Endothelial cell of umbilical vein (primary cell): ENCODE measurements around the gene GRAMD1A. TPM values are rescaled to one million over a fixed set of nuclear protein-coding genes. Genes with fewer than 3 reads are reported as not detected.

ENCODE experiments used
- BruUV-seq: library from RNA; stranded (reverse); fragments of 400-500 nt; replicated peaks from 2 replicates; lab custom pipeline; 2021; lab: Mats Ljungman, UMichigan
- CTCF ChIA-PET: fragments of 300-600, 350-600 bp; sonication (Branson Sonifier 250); formaldehyde crosslinking; loops from one replicate; lab custom pipeline; 2021; ENCODE audit warnings: antibody characterized with exemption, inconsistent platforms; lab: Charles Lee
- POLR2A ChIA-PET: fragments of 300-600, 350-600 bp; sonication (Branson Sonifier 250); formaldehyde crosslinking; loops from one replicate; lab custom pipeline; 2021; ENCODE audit warnings: antibody characterized with exemption, inconsistent platforms; lab: Charles Lee
- DNase-seq: peaks from one replicate; pipeline ENCODE4 v3.0.0-alpha.2; 2011; ENCODE audit warnings: low read depth, low spot score
- FAIRE-seq: peaks from 2 replicates; lab custom pipeline; 2011; peaks lifted over from hg19 to GRCh38; lab: Jason Lieb, UNC
- H2AFZ ChIP-seq: 2 replicates; pipeline ENCODE4 v1.6.0; 2012; ENCODE audit warnings: low read depth, low read length, control low read depth, inconsistent platforms
- H3K27ac ChIP-seq: 2 replicates; pipeline ENCODE4 v1.5.1; 2011; ENCODE audit warnings: low read depth, mild to moderate bottlenecking, control low read depth, low read length, moderate library complexity; ENCODE audit not compliant: insufficient read depth
- H3K27me3 ChIP-seq, 2 experiments: 2 replicates each; pipeline versions ENCODE4 v1.6.0 to v1.6.1; 2011; ENCODE audit warnings: low read length in 2 of 2, mixed read lengths in 1 of 2; ENCODE audit not compliant: control insufficient read depth in 2 of 2, insufficient read depth in 2 of 2
- H3K36me3 ChIP-seq, 2 experiments: 2 replicates in 1 of 2; 3 replicates in 1 of 2; pipeline ENCODE4 v1.5.1; 2011; ENCODE audit warnings: low read length in 2 of 2, mild to moderate bottlenecking in 1 of 2, moderate library complexity in 1 of 2; ENCODE audit not compliant: control insufficient read depth in 2 of 2, insufficient read depth in 2 of 2; ENCODE audit errors: extremely low read depth in 1 of 2
- H3K4me1 ChIP-seq: 3 replicates; pipeline ENCODE4 v1.5.1; 2011; ENCODE audit warnings: mild to moderate bottlenecking, low read length; ENCODE audit not compliant: control insufficient read depth, insufficient read depth; ENCODE audit errors: extremely low read depth
- H3K4me2 ChIP-seq: 2 replicates; pipeline ENCODE4 v1.6.1; 2011; ENCODE audit warnings: low read length, control low read depth, mixed read lengths; ENCODE audit not compliant: insufficient read depth
- H3K4me3 ChIP-seq, 3 experiments: fragments of 200-600 bp in 1 of 3; sonication (generic), shearing (Covaris generic) in 1 of 3; replicated peaks in 1 of 3; 2 replicates each; pipeline ENCODE4 v1.5.1; 2011 to 2016; ENCODE audit warnings: control low read depth in 3 of 3, low read length in 3 of 3, mild to moderate bottlenecking in 2 of 3, inconsistent platforms in 1 of 3, low read depth in 1 of 3, moderate library complexity in 1 of 3; ENCODE audit not compliant: insufficient read depth in 1 of 3
- H3K79me2 ChIP-seq: 2 replicates; pipeline ENCODE4 v1.6.0; 2012; ENCODE audit warnings: low read length, inconsistent platforms; ENCODE audit not compliant: control insufficient read depth, insufficient read depth
- H3K9ac ChIP-seq: replicated peaks from 2 replicates; pipeline ENCODE3; 2011; ENCODE audit warnings: low read length, control low read depth; ENCODE audit not compliant: insufficient read depth; ENCODE audit errors: extremely low read depth
- H3K9me1 ChIP-seq: replicated peaks from 3 replicates; pipeline ENCODE4 v1.6.0; 2011; ENCODE audit warnings: mild to moderate bottlenecking, low read length; ENCODE audit not compliant: control insufficient read depth, insufficient read depth; ENCODE audit errors: extremely low read depth
- H3K9me3 ChIP-seq: replicated peaks from 2 replicates; pipeline ENCODE4 v1.5.1; 2012; ENCODE audit warnings: low read length, inconsistent platforms; ENCODE audit not compliant: control insufficient read depth, insufficient read depth
- H4K20me1 ChIP-seq: replicated peaks from 2 replicates; pipeline ENCODE3; 2011; ENCODE audit warnings: mild to moderate bottlenecking, low read length; ENCODE audit not compliant: control insufficient read depth, insufficient read depth; ENCODE audit errors: extremely low read depth
- EZH2 ChIP-seq: IDR thresholded peaks from 2 replicates; pipeline ENCODE4 v1.6.1; 2012; ENCODE audit warnings: borderline replicate concordance, low read depth, mild to moderate bottlenecking, moderate library complexity, low read length, inconsistent platforms; ENCODE audit not compliant: severe bottlenecking
- FOS ChIP-seq: IDR thresholded peaks from 2 replicates; pipeline ENCODE4 v1.6.1; 2011; ENCODE audit warnings: mild to moderate bottlenecking, low read length, moderate library complexity, borderline replicate concordance; ENCODE audit not compliant: insufficient read depth
- GATA2 ChIP-seq: IDR thresholded peaks from 2 replicates; pipeline ENCODE4 v1.7.0; 2011; ENCODE audit warnings: low read depth, mild to moderate bottlenecking, moderate library complexity, mixed read lengths, low read length; ENCODE audit not compliant: insufficient read length, insufficient read depth
- JUN ChIP-seq: IDR thresholded peaks from 2 replicates; pipeline ENCODE4 v1.6.1; 2011; ENCODE audit warnings: borderline replicate concordance, low read depth; ENCODE audit not compliant: insufficient read length, insufficient read depth
- MAX ChIP-seq: IDR thresholded peaks from 2 replicates; pipeline ENCODE4 v1.6.1; 2011; ENCODE audit not compliant: insufficient read depth, insufficient read length
- MYC ChIP-seq: IDR thresholded peaks from one replicate; pipeline ENCODE4 v1.6.1; 2011; ENCODE audit warnings: mild to moderate bottlenecking, low read depth, low read length
- POLR2A ChIP-seq: IDR thresholded peaks from 2 replicates; pipeline ENCODE4 v1.6.1; 2012; ENCODE audit warnings: low read depth, mild to moderate bottlenecking, control low read depth, low read length
- POLR2AphosphoS5 ChIP-seq: IDR thresholded peaks from 2 replicates; pipeline ENCODE4 v1.6.1; 2012; ENCODE audit warnings: low read depth, mild to moderate bottlenecking, control low read depth, low read length, moderate library complexity; ENCODE audit not compliant: insufficient read depth
- dilution Hi-C: fragments of 300-500 bp; cut with MboI; formaldehyde crosslinking; loops from one replicate; pipeline ENCODE4 v1.15.0; 2019; ENCODE audit warnings: low sequenced_read_pairs; ENCODE audit not compliant: extremely low pct_ligation_motif_present
- intact Hi-C: fragments of 100-400 bp; cut with micrococcal nuclease; formaldehyde crosslinking; loops from one replicate; pipeline ENCODE4 v1.10.0; 2022
- polyA plus RNA-seq, 4 experiments: library from polyadenylated mRNA; depleted of rRNA in 3 of 4; stranded (reverse) in 3 of 4; unstranded in 1 of 4; fragments of >200 nt; gene quantifications; 2 replicates each; pipeline versions ENCODE4 v1.2.1 to v1.2.3, GENCODE V29; 2011 to 2012; ENCODE audit warnings: missing spikeins in 1 of 4
- total RNA-seq: library from RNA; stranded (reverse); gene quantifications from 2 replicates; pipeline ENCODE4 v1.2.3, GENCODE V29; 2021
- TF ChIP-seq, protein P1 (sequence below), 2 donors: IDR thresholded peaks; 1 replicate in 1 of 2; 2 replicates in 1 of 2; pipeline ENCODE4 v1.5.1; 2011; ENCODE audit warnings: low read length in 2 of 2, mild to moderate bottlenecking in 2 of 2, moderate library complexity in 2 of 2, control low read depth in 1 of 2, inconsistent platforms in 1 of 2, low read depth in 1 of 2; ENCODE audit not compliant: insufficient read depth in 1 of 2; ENCODE audit errors: extremely low read depth in 1 of 2

GRAMD1A gene
- total and polyA plus RNA-seq, 2 donors (not counting 3 experiments of a cell fraction or from before 2014, with no cell fraction given) = 127 to 130 TPM

DNA sequence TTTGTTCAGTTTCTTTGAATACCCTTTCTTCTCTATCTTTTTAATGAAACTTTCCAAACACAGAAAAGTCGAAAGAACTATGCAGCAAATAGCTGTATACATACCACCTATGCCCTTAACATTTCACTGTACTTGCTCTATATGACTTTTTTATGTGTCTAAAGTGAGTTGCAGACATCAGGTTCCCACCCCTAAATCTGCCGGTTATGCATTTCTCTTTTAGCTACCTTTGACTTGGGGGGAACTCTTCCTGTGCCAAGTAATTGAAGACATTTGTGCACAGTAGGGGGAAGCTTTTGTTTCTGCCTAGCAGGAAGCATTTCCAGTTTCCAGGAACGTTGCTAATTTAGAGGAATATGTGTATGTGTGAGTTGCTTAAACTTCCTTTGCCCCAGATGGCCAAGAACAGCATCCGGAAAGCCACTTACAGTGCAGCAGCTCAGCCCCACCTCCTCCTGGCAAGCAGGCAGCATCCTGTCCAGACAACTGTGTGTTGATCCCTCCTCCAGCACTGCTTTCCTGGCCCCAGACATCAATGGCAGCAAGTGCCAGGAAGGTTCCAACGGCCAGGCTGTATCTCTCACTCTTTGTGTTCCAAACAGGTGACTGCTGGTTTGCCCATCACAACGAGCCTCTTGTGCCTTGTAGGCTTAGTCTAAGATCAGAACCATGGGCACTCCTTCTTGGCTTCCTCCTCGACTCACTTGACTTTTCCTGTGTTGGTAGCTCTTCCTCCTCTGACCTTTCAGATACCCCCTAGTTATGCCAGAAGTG lies 14.7 kb upstream of the GRAMD1A start:
- dilution Hi-C loops = no loop called here
- Histone ChIP-seq H3K36me3 (no peaks in the 10 kb centered on the region), H3K9me1 (no peaks in the 10 kb centered on the region), H3K4me1 (peaks cover 15% of the 10 kb centered on the region), H3K79me2 (no peaks in the 10 kb centered on the region), H3K27me3 (no peaks in the 10 kb centered on the region), H3K9ac (no peak overlapping the region), H2AFZ (peak overlapping the region; percentile 86), H3K4me3 (peak overlapping the region in 1 of 3 experiments; percentile 0), H3K27ac (peak overlapping the region; percentile 34), H4K20me1 (no peaks in the 10 kb centered on the region), H3K9me3 (no peaks in the 10 kb centered on the region), H3K4me2 (peak overlapping the region; percentile 38)
- BruUV-seq = no TSS peak
- CTCF ChIA-PET = interaction anchor here (0.6 to 1.9 kb wide), 8 partner anchors 10 to 59 kb away, joined by 3 to 11 read pairs (median 6); partner anchors contain the start of gene GRAMD1A
- TF ChIP-seq, protein P1, sequence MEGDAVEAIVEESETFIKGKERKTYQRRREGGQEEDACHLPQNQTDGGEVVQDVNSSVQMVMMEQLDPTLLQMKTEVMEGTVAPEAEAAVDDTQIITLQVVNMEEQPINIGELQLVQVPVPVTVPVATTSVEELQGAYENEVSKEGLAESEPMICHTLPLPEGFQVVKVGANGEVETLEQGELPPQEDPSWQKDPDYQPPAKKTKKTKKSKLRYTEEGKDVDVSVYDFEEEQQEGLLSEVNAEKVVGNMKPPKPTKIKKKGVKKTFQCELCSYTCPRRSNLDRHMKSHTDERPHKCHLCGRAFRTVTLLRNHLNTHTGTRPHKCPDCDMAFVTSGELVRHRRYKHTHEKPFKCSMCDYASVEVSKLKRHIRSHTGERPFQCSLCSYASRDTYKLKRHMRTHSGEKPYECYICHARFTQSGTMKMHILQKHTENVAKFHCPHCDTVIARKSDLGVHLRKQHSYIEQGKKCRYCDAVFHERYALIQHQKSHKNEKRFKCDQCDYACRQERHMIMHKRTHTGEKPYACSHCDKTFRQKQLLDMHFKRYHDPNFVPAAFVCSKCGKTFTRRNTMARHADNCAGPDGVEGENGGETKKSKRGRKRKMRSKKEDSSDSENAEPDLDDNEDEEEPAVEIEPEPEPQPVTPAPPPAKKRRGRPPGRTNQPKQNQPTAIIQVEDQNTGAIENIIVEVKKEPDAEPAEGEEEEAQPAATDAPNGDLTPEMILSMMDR (IDR thresholded peaks at IDR 0.05; ENCODE audit: extremely low read depth in 1 of 2, insufficient read depth in 1 of 2, low read depth in 1 of 2, low read length in 2 of 2) = no peak
- TF ChIP-seq POLR2AphosphoS5 = peak; percentile 49
- POLR2A ChIA-PET = interaction anchor here (1.1 kb wide), 1 partner anchor 16 kb away, joined by 3 read pairs; no protein-coding TSS in a partner anchor
- DNase-seq (peak; percentile 89), FAIRE-seq (peak; percentile 94)
- intact Hi-C loops = loop anchor here (1.0 kb wide), 2 partner anchors 10 to 16 kb away; no protein-coding TSS in a partner anchor

GRCh38 chr19:34988119-34988518 lies 12.0 kb upstream of the GRAMD1A start:
- no peaks in the 10 kb centered on the region for H3K9me1 ChIP-seq
- dilution Hi-C loops (no loop called here), intact Hi-C loops (no loop called here)
- no peaks in the 10 kb centered on the region for H3K27me3 ChIP-seq
- ChIA-PET POLR2A (no interaction called here), CTCF (interaction anchor here (1.0 kb wide), 1 partner anchor 8 kb away, joined by 4 read pairs; no protein-coding TSS in a partner anchor)
- H3K4me1 ChIP-seq = peaks cover 15% of the 10 kb centered on the region
- no peaks in the 10 kb centered on the region for H3K79me2 ChIP-seq
- FAIRE-seq (no peak), DNase-seq (no peak)
- no peak overlapping the region for H2AFZ ChIP-seq
- no peak overlapping the region for H3K4me2 ChIP-seq
- no peak overlapping the region for H3K4me3 ChIP-seq
- TF ChIP-seq GATA2 (no peak), POLR2AphosphoS5 (no peak), EZH2 (no peak), JUN (no peak), MAX (no peak), POLR2A (no peak), MYC (no peak), FOS (no peak)
- TF ChIP-seq, protein P1 (IDR thresholded peaks at IDR 0.05; ENCODE audit: extremely low read depth in 1 of 2, insufficient read depth in 1 of 2, low read depth in 1 of 2, low read length in 2 of 2) = no peak
- H4K20me1 ChIP-seq = no peaks in the 10 kb centered on the region
- H3K27ac ChIP-seq = no peak overlapping the region
- no peaks in the 10 kb centered on the region for H3K9me3 ChIP-seq
- no peaks in the 10 kb centered on the region for H3K36me3 ChIP-seq
- no TSS peak for BruUV-seq
- H3K9ac ChIP-seq = no peak overlapping the region
